HAP-1 (cell line): ENCODE data around the gene EAF2.

ENCODE experiments used
- DNase-seq, 2 experiments: peaks; one replicate each; pipeline ENCODE4 v3.0.0-alpha.2; 2016 to 2020; ENCODE audit warnings: low spot score in 2 of 2
- H3K27me3 ChIP-seq: fragments of 250-450 bp; sonication (Bioruptor Pico); 2 replicates; pipeline ENCODE4 v1.5.1; 2020; ENCODE audit warnings: low read depth, mild to moderate bottlenecking, moderate library complexity
- H3K36me3 ChIP-seq: fragments of 250-450 bp; sonication (Bioruptor Pico); replicated peaks from 2 replicates; pipeline ENCODE4 v1.5.1; 2020; ENCODE audit warnings: mild to moderate bottlenecking
- H3K4me1 ChIP-seq: fragments of 250-450 bp; sonication (Bioruptor Pico); 2 replicates; pipeline ENCODE4 v1.5.1; 2020; ENCODE audit warnings: mild to moderate bottlenecking
- H3K4me3 ChIP-seq: fragments of 250-450 bp; sonication (Bioruptor Pico); 2 replicates; pipeline ENCODE4 v1.5.1; 2020; ENCODE audit warnings: mild to moderate bottlenecking, moderate library complexity
- H3K9me3 ChIP-seq: fragments of 250-450 bp; sonication (Bioruptor Pico); 2 replicates; pipeline ENCODE4 v1.5.1; 2020; ENCODE audit warnings: mild to moderate bottlenecking, moderate library complexity
- in situ Hi-C: fragments of 300-500 bp; cut with MboI; formaldehyde crosslinking; loops from 3 replicates; pipeline ENCODE4 v1.14.3; 2020; ENCODE audit warnings: low sequenced_read_pairs, inconsistent platforms, mixed read lengths

EAF2 gene

GRCh38 chr3:121883507-121883906 is 48.5 kb downstream of the EAF2 start:
- no peaks in the 10 kb centered on the region for H3K36me3 ChIP-seq
- H3K9me3 ChIP-seq: no peaks in the 10 kb centered on the region
- no peak overlapping the region for H3K4me3 ChIP-seq
- in situ Hi-C loops: no loop called here
- no peaks in the 10 kb centered on the region for H3K27me3 ChIP-seq
- peak; percentile 23 to 41 for DNase-seq
- H3K4me1 ChIP-seq: peaks cover 17% of the 10 kb centered on the region

GRCh38 chr3:121885386-121885785 is 50.4 kb downstream of the EAF2 start:
- Histone ChIP-seq H3K4me1 (peaks cover 9% of the 10 kb centered on the region), H3K27me3 (no peaks in the 10 kb centered on the region), H3K9me3 (no peaks in the 10 kb centered on the region), H3K36me3 (no peaks in the 10 kb centered on the region), H3K4me3 (no peak overlapping the region)
- DNase-seq: no peak
- in situ Hi-C loops: no loop called here

GRCh38 chr3:121894301-121894990 is 59.4 kb downstream of the EAF2 start, which contains the start of gene SLC15A2:
Gene SLC15A2 (plus strand): TSS chr3:121894401. CDS start chr3:121894477, 76 bp downstream.
- H3K4me3 ChIP-seq: no peak within 1 kb of the TSS

GRCh38 chr3:121895121-121895520 is 60.1 kb downstream of the EAF2 start:
- no peak for DNase-seq
- in situ Hi-C loops: no loop called here
- no peaks in the 10 kb centered on the region for H3K36me3 ChIP-seq
- H3K9me3 ChIP-seq: no peaks in the 10 kb centered on the region
- no peak overlapping the region for H3K4me3 ChIP-seq
- no peaks in the 10 kb centered on the region for H3K27me3 ChIP-seq
- H3K4me1 ChIP-seq: no peaks in the 10 kb centered on the region

More at GRCh38 chr3:121894301-121894990, 59.4 kb downstream of the EAF2 start, which contains the start of gene SLC15A2:
- Histone ChIP-seq H3K36me3 (no peaks in the 10 kb centered on the region), H3K4me1 (no peaks in the 10 kb centered on the region), H3K27me3 (no peaks in the 10 kb centered on the region), H3K9me3 (no peaks in the 10 kb centered on the region)
- DNase-seq: no peak
- in situ Hi-C loops: no loop called here

GRCh38 chr3:121895736-121896135 is 60.7 kb downstream of the EAF2 start:
- in situ Hi-C loops: no loop called here
- Histone ChIP-seq H3K36me3 (no peaks in the 10 kb centered on the region), H3K9me3 (no peaks in the 10 kb centered on the region), H3K4me1 (no peaks in the 10 kb centered on the region), H3K4me3 (no peak overlapping the region), H3K27me3 (no peaks in the 10 kb centered on the region)
- DNase-seq: no peak

- no peak for DNase-seq
- in situ Hi-C loops: no loop called here
These were observed 61.8 kb downstream of the EAF2 start for GRCh38 chr3:121896823-121897222.

GRCh38 chr3:121897296-121897695 is 62.3 kb downstream of the EAF2 start:
- in situ Hi-C loops: no loop called here
- DNase-seq: no peak
- no peaks in the 10 kb centered on the region for H3K27me3 ChIP-seq
- H3K4me3 ChIP-seq: no peak overlapping the region
- H3K36me3 ChIP-seq: no peaks in the 10 kb centered on the region
- H3K9me3 ChIP-seq: no peaks in the 10 kb centered on the region
- no peaks in the 10 kb centered on the region for H3K4me1 ChIP-seq

More at GRCh38 chr3:121896823-121897222, 61.8 kb downstream of the EAF2 start:
- H3K9me3 ChIP-seq: no peaks in the 10 kb centered on the region
- no peaks in the 10 kb centered on the region for H3K4me1 ChIP-seq
- no peak overlapping the region for H3K4me3 ChIP-seq
- no peaks in the 10 kb centered on the region for H3K36me3 ChIP-seq
- no peaks in the 10 kb centered on the region for H3K27me3 ChIP-seq

- no peaks in the 10 kb centered on the region for H3K27me3 ChIP-seq
- in situ Hi-C loops: no loop called here
- DNase-seq: no peak
- H3K4me1 ChIP-seq: no peaks in the 10 kb centered on the region
- no peaks in the 10 kb centered on the region for H3K36me3 ChIP-seq
- H3K9me3 ChIP-seq: no peaks in the 10 kb centered on the region
- no peak overlapping the region for H3K4me3 ChIP-seq
These were observed 78.4 kb downstream of the EAF2 start for GRCh38 chr3:121913305-121913990.

GRCh38 chr3:121914081-121914998 is 79.3 kb downstream of the EAF2 start:
- Histone ChIP-seq H3K27me3 (no peaks in the 10 kb centered on the region), H3K4me3 (no peak overlapping the region), H3K36me3 (no peaks in the 10 kb centered on the region), H3K4me1 (no peaks in the 10 kb centered on the region), H3K9me3 (no peaks in the 10 kb centered on the region)
- in situ Hi-C loops: no loop called here
- no peak for DNase-seq

- no peaks in the 10 kb centered on the region for H3K4me1 ChIP-seq
- no peak overlapping the region for H3K4me3 ChIP-seq
- no peaks in the 10 kb centered on the region for H3K27me3 ChIP-seq
- DNase-seq: no peak
- no peaks in the 10 kb centered on the region for H3K36me3 ChIP-seq
- no peaks in the 10 kb centered on the region for H3K9me3 ChIP-seq
- in situ Hi-C loops: no loop called here
These were observed 81.2 kb downstream of the EAF2 start for GRCh38 chr3:121916189-121916588.

- no peak overlapping the region for H3K4me3 ChIP-seq
- no peak for DNase-seq
- H3K4me1 ChIP-seq: no peaks in the 10 kb centered on the region
- no peaks in the 10 kb centered on the region for H3K27me3 ChIP-seq
- no peaks in the 10 kb centered on the region for H3K36me3 ChIP-seq
- no peaks in the 10 kb centered on the region for H3K9me3 ChIP-seq
- in situ Hi-C loops: no loop called here
These were observed 83.9 kb downstream of the EAF2 start for GRCh38 chr3:121918779-121919483.

GRCh38 chr3:121924734-121925133 is 89.7 kb downstream of the EAF2 start:
- Histone ChIP-seq H3K9me3 (no peaks in the 10 kb centered on the region), H3K4me3 (no peak overlapping the region), H3K36me3 (no peaks in the 10 kb centered on the region), H3K4me1 (no peaks in the 10 kb centered on the region), H3K27me3 (no peaks in the 10 kb centered on the region)
- DNase-seq: no peak
- in situ Hi-C loops: no loop called here

- DNase-seq: no peak
- Histone ChIP-seq H3K4me3 (no peak overlapping the region), H3K36me3 (no peaks in the 10 kb centered on the region), H3K4me1 (no peaks in the 10 kb centered on the region), H3K9me3 (no peaks in the 10 kb centered on the region), H3K27me3 (no peaks in the 10 kb centered on the region)
- in situ Hi-C loops: no loop called here
These were observed 91.4 kb downstream of the EAF2 start for GRCh38 chr3:121926380-121926779.
